ENCODE measurements around the gene SORCS2. TPM values are rescaled to one million over a fixed set of nuclear protein-coding genes. Genes with fewer than 3 reads are reported as not detected.

Gene SORCS2
- total RNA-seq, 4 donors from 2014 or later, result 2.0 to 7.4 (median 3.6) TPM

- Histone ChIP-seq H3K4me1 (no peaks in the 10 kb centered on the region), H3K4me3 (no peak overlapping the region), H3K9me3 (no peaks in the 10 kb centered on the region), H3K36me3 (no peaks in the 10 kb centered on the region), H3K27me3 (no peaks in the 10 kb centered on the region), H3K27ac (no peak overlapping the region)
- TF ChIP-seq CTCF (IDR thresholded peaks at IDR 0.05), result no peak
- TF ChIP-seq POLR2AphosphoS5 (IDR thresholded peaks at IDR 0.05), result no peak
- no peak for TF ChIP-seq POLR2A (IDR thresholded peaks at IDR 0.05)
- no peak for TF ChIP-seq EP300 (IDR thresholded peaks at IDR 0.05)
- WGBS, 2 donors (ENCODE audit: low coverage in 1 of 2), result 60 to 90% methylated on average over 1 to 9 of the region's 16 CpGs
- no peak for ATAC-seq
These were observed 288.1 kb downstream of the SORCS2 start for GRCh38 chr4:7480423-7480822.

- no peak overlapping the region for H3K27ac ChIP-seq
- ATAC-seq, result no peak
- H3K9me3 ChIP-seq, result no peaks in the 10 kb centered on the region
- WGBS, 2 donors (ENCODE audit: low coverage in 1 of 2), result 92% methylated on average over 9 of the region's 14 CpGs; no CpG with 5 or more reads in 1 of the 2 donors
- H3K27me3 ChIP-seq, result no peaks in the 10 kb centered on the region
- no peaks in the 10 kb centered on the region for H3K4me1 ChIP-seq
- no peak overlapping the region for H3K4me3 ChIP-seq
- TF ChIP-seq POLR2A (IDR thresholded peaks at IDR 0.05) (no peak), POLR2AphosphoS5 (IDR thresholded peaks at IDR 0.05) (no peak), CTCF (IDR thresholded peaks at IDR 0.05) (no peak), EP300 (IDR thresholded peaks at IDR 0.05) (no peak)
- H3K36me3 ChIP-seq, result no peaks in the 10 kb centered on the region
These were observed 288.9 kb downstream of the SORCS2 start for GRCh38 chr4:7481227-7481626.

GRCh38 chr4:7485096-7485495 is 292.8 kb downstream of the SORCS2 start:
- Histone ChIP-seq H3K36me3 (no peaks in the 10 kb centered on the region), H3K27ac (no peak overlapping the region), H3K4me3 (no peak overlapping the region), H3K27me3 (no peaks in the 10 kb centered on the region), H3K4me1 (no peaks in the 10 kb centered on the region), H3K9me3 (no peaks in the 10 kb centered on the region)
- TF ChIP-seq POLR2A (IDR thresholded peaks at IDR 0.05), result no peak
- no peak for TF ChIP-seq EP300 (IDR thresholded peaks at IDR 0.05)
- TF ChIP-seq POLR2AphosphoS5 (IDR thresholded peaks at IDR 0.05), result no peak
- TF ChIP-seq CTCF (IDR thresholded peaks at IDR 0.05), result no peak
- 58% methylated on average over 4 of the region's 7 CpGs; no CpG with 5 or more reads in 1 of the 2 donors for WGBS, 2 donors (ENCODE audit: low coverage in 1 of 2)
- ATAC-seq, result no peak

- Histone ChIP-seq H3K27me3 (no peaks in the 10 kb centered on the region), H3K27ac (no peak overlapping the region), H3K4me3 (no peak overlapping the region), H3K36me3 (no peaks in the 10 kb centered on the region), H3K4me1 (no peaks in the 10 kb centered on the region), H3K9me3 (no peaks in the 10 kb centered on the region)
- no peak for ATAC-seq
- WGBS, 2 donors (ENCODE audit: low coverage in 1 of 2), result 100% methylated on average over 2 of the region's 11 CpGs; no CpG with 5 or more reads in 1 of the 2 donors
- TF ChIP-seq POLR2A (IDR thresholded peaks at IDR 0.05) (no peak), EP300 (IDR thresholded peaks at IDR 0.05) (no peak), POLR2AphosphoS5 (IDR thresholded peaks at IDR 0.05) (no peak), CTCF (IDR thresholded peaks at IDR 0.05) (no peak)
These were observed 293.8 kb downstream of the SORCS2 start for GRCh38 chr4:7486101-7486500.

- H3K9me3 ChIP-seq, result peaks cover 0 to 10% (median 0%) of the 10 kb centered on the region in 3 donors
- no peaks in the 10 kb centered on the region for H3K36me3 ChIP-seq
- no peaks in the 10 kb centered on the region for H3K27me3 ChIP-seq
- TF ChIP-seq POLR2A (IDR thresholded peaks at IDR 0.05) (no peak), POLR2AphosphoS5 (IDR thresholded peaks at IDR 0.05) (no peak), CTCF (IDR thresholded peaks at IDR 0.05) (no peak), EP300 (IDR thresholded peaks at IDR 0.05) (no peak)
- WGBS, 2 donors (ENCODE audit: low coverage in 1 of 2), result 40 to 83% methylated on average over 1 to 9 of the region's 10 CpGs
- no peak for ATAC-seq
- H3K4me1 ChIP-seq, result no peaks in the 10 kb centered on the region
- no peak overlapping the region for H3K4me3 ChIP-seq
- no peak overlapping the region for H3K27ac ChIP-seq
These were observed 295.2 kb downstream of the SORCS2 start for GRCh38 chr4:7487502-7487901.
